Stimulated activated CD4-positive, alpha-beta T cell treated with anti-CD3 and anti-CD28 coated beads, Interleukin-1b, Interleukin-23, amount 100 ng/mL, for 1 hour (primary cell): ENCODE measurements around the gene MAX.
"Not testable (repeated sequence)": the region's sequence is repeated elsewhere in the genome, so short reads cannot be mapped to it uniquely, and the experiment has no call there.

Source experiments
- DNase-seq, 2 donors: peaks; one replicate each; pipeline ENCODE4 v3.0.0-alpha.2; 2020; ENCODE audit warnings: low read depth in 2 of 2

The MAX gene

DNA sequence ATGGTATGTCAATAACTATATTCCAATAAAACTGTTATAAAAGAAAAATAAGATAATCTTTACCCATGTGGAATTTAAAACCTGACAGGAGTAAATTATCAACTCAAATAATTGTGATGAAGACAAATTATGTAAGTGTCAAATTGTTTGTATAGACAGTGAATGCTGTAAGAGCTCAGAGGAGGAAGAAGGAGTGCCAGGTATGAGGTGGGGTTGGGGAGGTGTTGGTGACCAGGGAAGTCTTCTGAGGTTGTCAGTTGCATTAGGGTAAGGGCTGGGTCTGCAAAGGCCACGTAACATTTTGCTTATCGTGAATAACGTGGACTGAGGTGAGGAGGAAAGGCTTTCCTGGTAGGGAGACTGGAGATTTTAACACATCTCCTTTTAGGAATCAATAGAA lies 2.5 kb upstream of the MAX start:
- no peak for DNase-seq

- DNase-seq = no peak
These were observed 938 bp upstream of the MAX start for GRCh38 chr14:65103150-65103760.

DNA sequence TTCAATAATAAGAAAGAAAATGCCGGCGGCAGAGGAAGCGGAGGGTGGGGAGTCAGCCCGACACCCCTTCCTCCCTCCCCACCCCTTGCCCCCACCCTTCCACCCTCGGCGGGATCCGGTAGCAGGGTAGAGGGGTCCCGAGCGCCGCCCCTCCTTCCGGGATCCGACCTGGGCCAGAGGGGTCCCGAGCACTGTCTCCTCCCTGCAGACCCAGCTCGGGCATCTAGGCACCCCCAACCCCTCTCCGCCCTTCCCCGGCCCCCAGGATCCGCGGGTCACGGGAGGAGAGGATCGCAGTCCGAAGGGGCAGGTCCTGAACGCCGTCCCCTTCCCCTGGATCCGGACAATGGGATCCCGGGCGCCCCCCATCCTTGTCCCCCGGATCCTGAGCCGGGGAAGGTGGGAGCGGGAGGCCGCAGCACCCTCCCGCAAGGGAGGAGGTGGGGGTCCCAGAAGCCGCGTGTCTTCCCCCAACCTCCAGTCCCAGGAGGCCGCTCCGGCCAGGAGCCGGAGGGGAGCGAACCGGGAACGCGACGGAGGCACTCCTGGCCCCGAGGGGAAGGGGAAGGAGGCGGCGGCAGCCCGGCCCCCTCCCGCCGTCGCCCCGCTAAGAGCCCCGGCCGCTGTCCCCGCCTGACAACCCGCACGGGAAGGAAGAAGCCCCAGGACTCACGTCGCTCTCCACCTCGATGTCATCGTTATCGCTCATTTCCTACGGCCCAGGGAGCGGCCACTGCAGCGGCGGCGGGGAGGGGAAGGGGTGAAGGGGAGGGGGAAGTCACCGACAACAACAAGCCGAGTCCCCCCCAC lies 481 bp downstream of the MAX start:
- peak in 1 of 2 donors; percentile 11 for DNase-seq

GRCh38 chr14:65100922-65101541 lies 1.3 kb downstream of the MAX start:
- no peak for DNase-seq

- DNase-seq = no peak
These were observed 3.7 kb downstream of the MAX start for GRCh38 chr14:65098586-65098985.

- DNase-seq = no peak
These were observed 5.8 kb downstream of the MAX start for GRCh38 chr14:65096323-65097089.

GRCh38 chr14:65095633-65096205 lies 6.6 kb downstream of the MAX start:
- DNase-seq = no peak

GRCh38 chr14:65092349-65092748 lies 10.0 kb downstream of the MAX start:
- no peak for DNase-seq

DNA sequence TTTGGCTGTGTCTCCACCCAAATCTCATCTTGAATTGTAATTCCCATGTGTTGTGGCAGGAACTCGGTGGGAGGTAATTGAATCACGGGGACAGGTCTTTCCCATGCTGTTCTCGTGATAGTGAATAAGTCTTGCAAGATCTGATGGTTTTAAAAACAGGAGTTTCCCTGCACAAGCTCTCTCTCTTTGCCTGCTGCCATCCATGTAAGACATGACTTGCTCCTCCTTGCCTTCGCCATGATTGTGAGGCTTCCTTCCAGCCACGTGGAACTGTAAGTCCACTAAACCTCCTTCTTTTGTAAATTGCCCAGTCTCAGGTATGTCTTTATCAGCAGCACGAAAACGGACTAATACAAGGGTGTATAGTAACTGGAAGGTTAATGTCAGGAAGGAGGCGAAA lies 14.5 kb downstream of the MAX start:
- not testable (repeated sequence) for DNase-seq

DNA sequence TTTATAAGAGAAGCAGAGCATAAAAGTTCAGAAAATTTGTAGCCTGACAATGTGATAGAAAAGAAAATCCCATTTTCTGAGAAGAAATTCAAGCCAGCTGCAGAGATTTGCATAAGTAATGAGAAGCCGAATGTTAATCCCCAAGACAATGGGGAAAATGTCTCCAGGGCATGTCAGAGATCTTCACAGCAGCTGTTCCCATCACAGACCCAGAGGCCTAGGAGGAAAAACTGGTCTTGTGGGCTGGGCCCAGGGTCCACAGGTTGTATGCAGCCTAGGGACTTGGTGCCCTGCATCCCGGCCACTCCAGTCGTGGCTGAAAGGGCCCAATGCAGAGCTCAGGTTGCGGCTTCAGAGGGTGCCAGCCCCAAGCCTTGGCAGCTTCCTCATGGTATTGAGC lies 15.6 kb downstream of the MAX start:
- not testable (repeated sequence) for DNase-seq

GRCh38 chr14:65084554-65085505 lies 17.5 kb downstream of the MAX start:
- DNase-seq = no peak

- no peak for DNase-seq
These were observed 19.4 kb downstream of the MAX start for GRCh38 chr14:65082930-65083329.

DNA sequence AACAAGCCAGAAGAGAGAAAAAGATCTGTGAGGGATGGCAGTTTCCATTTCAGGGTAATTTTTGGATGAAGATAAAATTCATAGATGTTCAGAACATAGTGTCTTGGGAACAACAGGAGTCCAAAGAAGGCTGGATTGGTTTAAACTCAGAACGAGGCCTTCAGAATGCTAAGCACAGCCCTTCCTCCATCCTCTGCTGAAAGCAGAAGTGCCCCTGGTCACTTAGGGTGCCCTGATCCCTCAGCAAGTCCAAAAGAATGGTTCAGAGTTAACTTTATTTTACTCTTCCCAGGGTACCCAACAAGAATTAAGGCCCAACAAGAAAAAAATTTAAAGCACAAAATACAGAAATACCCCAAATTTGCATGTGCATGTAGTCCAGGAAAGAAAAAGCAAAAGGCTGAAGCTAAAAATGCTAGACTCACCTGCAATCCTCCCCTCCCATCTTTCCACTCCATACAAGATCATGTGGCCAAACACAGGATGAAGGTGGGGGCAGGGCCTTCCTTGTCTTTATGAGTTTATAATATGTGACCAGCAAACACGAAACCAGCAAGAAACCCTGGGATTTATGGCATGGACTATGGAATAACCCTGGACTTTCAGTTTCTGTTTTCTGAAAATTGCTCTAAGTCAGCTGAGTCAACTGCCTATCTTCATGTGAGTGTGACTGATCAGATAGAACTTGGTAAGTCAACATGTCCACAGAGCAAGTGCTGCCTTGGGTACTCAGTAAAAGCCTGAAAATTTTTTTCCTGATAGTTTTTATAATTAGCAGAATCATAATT lies 21.2 kb downstream of the MAX start:
- DNase-seq = no peak

DNA sequence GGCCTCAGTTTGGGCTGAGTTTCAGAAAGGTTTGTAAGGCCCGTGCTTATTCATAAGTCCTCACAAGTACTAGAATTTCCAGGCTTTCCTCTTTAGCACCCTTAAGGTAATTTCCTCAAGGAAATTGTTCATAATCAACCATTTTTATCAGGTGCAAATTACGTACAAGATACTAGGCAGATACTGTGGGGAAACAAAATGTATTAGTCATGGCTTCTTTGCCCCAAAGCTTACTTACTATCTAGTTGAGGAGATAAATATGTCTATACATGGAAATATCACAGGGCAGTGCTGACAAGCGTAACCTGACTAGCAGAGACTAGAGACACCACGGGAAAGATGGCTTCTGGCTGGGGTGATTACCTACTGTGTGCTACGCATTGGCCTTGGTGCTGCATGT lies 22.5 kb downstream of the MAX start:
- DNase-seq = no peak

- no peak for DNase-seq
These were observed 23.1 kb downstream of the MAX start for GRCh38 chr14:65079201-65079600.

DNA sequence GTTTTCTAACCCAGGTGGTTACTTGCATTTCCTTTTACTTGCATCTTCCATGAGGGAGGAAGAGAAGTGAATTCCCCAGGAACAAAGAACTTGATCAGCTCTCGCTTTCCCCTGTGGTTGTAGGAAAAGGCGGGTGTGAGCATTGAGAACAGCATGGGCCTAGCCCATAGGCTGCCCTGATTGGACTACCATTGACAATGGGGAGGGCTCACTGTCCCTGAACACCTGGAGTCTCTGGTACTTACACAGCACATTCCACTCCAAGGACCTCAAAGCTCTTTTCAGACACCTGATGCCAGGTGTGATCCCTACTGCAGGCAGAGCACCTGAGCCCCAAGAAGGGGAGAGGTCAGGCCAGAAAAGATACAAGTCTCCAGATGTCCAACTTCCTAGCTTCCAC lies 25.0 kb downstream of the MAX start:
- DNase-seq = no peak

GRCh38 chr14:65075628-65076325 lies 26.5 kb downstream of the MAX start:
- DNase-seq = no peak

DNA sequence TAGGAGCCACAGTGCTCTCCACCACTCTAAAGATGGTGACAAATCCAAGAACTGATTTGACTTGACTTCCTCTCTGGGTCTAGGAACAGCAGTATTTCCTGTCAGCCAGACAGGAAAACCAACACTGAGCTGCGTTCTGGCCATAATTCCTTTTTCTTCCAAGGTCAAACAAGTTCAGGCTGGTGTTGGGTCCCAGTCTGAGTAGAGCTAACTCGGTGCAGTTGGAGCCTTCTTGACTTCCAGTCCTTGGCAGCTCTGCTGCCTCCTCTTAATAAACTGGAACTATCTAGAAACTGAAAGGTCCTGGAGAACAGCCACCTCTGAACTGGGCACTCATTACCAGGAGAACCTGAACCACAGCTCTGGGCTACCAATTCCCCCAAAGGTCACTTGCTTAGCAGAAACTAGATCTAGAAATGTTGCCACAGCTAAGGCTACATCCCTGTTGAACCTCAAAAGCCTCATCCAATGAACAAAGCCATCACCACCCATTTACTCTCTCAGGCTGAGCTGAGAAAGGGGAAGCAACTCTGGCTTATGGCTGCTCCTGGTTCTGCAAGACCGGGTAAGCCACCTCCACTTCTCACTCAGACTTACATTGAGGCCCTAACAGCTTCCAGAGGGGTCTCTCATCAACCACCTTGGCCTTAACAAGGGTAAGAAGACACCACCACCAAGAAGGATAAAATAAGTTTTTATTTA lies 27.7 kb downstream of the MAX start:
- no peak for DNase-seq
